Gastrocnemius medialis (tissue), 4 donors: Measurements from ENCODE around the gene GGA2. TPM values are rescaled to one million over a fixed set of nuclear protein-coding genes. Genes with fewer than 3 reads are reported as not detected.
"Not testable (repeated sequence)": the region's sequence is repeated elsewhere in the genome, so short reads cannot be mapped to it uniquely, and the experiment has no call there.

Source experiments
- ATAC-seq, 2 donors: fragments of 150-250 bp; one replicate each; pipeline ENCODE4 v1.9.1; 2016
- DNase-seq, 2 donors: peaks; one replicate each; pipeline ENCODE4 v3.0.0-alpha.2; 2019
- H3K27ac ChIP-seq, 4 donors: fragments of 200-600 bp; sonication (generic); 1 replicate in 1 of 4; 2 replicates in 3 of 4; pipeline ENCODE4 v1.5.1; 2016 to 2018; ENCODE audit warnings: mild to moderate bottlenecking in 2 of 4, moderate library complexity in 1 of 4
- H3K27me3 ChIP-seq, 3 donors: fragments of 200-600 bp; sonication (generic) in 2 of 3; 1 replicate in 1 of 3; 2 replicates in 2 of 3; pipeline versions ENCODE4 v1.5.1 to v1.6.0; 2016 to 2019; ENCODE audit warnings: mild to moderate bottlenecking in 1 of 3, moderate library complexity in 1 of 3
- H3K36me3 ChIP-seq, 2 donors: fragments of 200-600 bp; sonication (generic) in 1 of 2; one replicate each; pipeline ENCODE4 v1.5.1; 2017 to 2018
- H3K4me1 ChIP-seq, 2 donors: fragments of 200-600 bp; sonication (generic) in 1 of 2; one replicate each; pipeline ENCODE4 v1.5.1; 2016 to 2017; ENCODE audit warnings: mild to moderate bottlenecking in 2 of 2
- H3K4me3 ChIP-seq, 4 donors: fragments of 200-600 bp; sonication (generic) in 3 of 4; 1 replicate in 1 of 4; 2 replicates in 3 of 4; pipeline ENCODE4 v1.5.1; 2016 to 2019; ENCODE audit warnings: mild to moderate bottlenecking in 2 of 4
- H3K9me3 ChIP-seq, 3 donors: fragments of 200-600 bp; sonication (generic) in 2 of 3; 1 replicate in 1 of 3; 2 replicates in 2 of 3; pipeline ENCODE4 v1.5.1; 2016 to 2019
- POLR2A ChIP-seq, 2 donors: fragments of 450-650 bp; IDR thresholded peaks; one replicate each; pipeline ENCODE4 v1.6.1; 2017; ENCODE audit warnings: antibody characterized with exemption in 2 of 2, mild to moderate bottlenecking in 2 of 2, moderate library complexity in 2 of 2
- in situ Hi-C, 4 donors: fragments of 200-750 bp; cut with MboI; loops; one replicate each; pipeline versions ENCODE4 v1.15.0 to v1.8.0; 2017; ENCODE audit warnings: low sequenced_read_pairs in 4 of 4
- intact Hi-C: fragments of 100-400 bp; cut with DNase I; formaldehyde crosslinking; loops from one replicate; pipeline ENCODE4 v1.15.1; 2023; ENCODE audit warnings: low total_unique reads
- total RNA-seq, 4 donors: library from RNA; depleted of rRNA; stranded (reverse); fragments of >200 nt; gene quantifications; one replicate each; pipeline versions ENCODE4 v1.1.0 to v1.2.3, GENCODE V29; 2016
- TF ChIP-seq, protein P1 (sequence below), 5 experiments: fragments of 450-650 bp in 3 of 5; fragments of 200-600 bp in 2 of 5; sonication (generic) in 2 of 5; IDR thresholded peaks in 4 of 5; conservative IDR thresholded peaks in 1 of 5; 1 replicate in 4 of 5; 2 replicates in 1 of 5; pipeline ENCODE4 v1.5.1; 2016 to 2019; ENCODE audit warnings: antibody characterized with exemption in 5 of 5, mild to moderate bottlenecking in 3 of 5, moderate library complexity in 3 of 5

The GGA2 gene
- total RNA-seq, 4 donors from 2014 or later = 31.0 to 79.9 (median 48.8) TPM

DNA sequence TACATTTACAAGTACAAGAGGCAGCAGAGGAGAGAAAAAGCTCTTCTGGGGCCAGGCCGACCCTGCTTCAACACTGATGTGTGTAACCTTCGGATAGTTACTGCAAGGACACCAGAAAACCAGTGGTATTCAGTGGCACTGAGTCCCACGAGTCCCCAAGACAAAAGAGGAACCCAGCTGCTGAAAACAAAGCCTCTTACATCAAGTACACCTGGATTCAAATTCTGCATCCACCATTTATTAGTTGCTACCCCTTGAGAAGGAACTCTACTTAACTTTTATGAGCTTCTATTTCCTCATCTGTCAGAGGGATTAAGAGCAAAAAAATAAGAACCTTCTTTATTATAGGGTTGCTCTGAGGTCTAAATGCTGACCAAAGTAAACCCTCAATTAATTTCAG, 44.2 kb upstream of the GGA2 start:
- intact Hi-C loops = loop anchor here (10.0 kb wide), 1 partner anchor 950 kb away; no protein-coding TSS in a partner anchor
- Histone ChIP-seq H3K4me1 (peaks cover 20% of the 10 kb centered on the region in 2 donors), H3K4me3 (no peak overlapping the region), H3K27ac (no peak overlapping the region), H3K36me3 (peaks cover 0 to 39% of the 10 kb centered on the region in 2 donors), H3K9me3 (no peaks in the 10 kb centered on the region), H3K27me3 (no peaks in the 10 kb centered on the region)
- in situ Hi-C loops = loop anchor here in 1 of 4 donors (5.0 kb wide), 1 partner anchor 48 kb away; no protein-coding TSS in a partner anchor
- DNase-seq (no peak), ATAC-seq (no peak)
- TF ChIP-seq, protein P1, sequence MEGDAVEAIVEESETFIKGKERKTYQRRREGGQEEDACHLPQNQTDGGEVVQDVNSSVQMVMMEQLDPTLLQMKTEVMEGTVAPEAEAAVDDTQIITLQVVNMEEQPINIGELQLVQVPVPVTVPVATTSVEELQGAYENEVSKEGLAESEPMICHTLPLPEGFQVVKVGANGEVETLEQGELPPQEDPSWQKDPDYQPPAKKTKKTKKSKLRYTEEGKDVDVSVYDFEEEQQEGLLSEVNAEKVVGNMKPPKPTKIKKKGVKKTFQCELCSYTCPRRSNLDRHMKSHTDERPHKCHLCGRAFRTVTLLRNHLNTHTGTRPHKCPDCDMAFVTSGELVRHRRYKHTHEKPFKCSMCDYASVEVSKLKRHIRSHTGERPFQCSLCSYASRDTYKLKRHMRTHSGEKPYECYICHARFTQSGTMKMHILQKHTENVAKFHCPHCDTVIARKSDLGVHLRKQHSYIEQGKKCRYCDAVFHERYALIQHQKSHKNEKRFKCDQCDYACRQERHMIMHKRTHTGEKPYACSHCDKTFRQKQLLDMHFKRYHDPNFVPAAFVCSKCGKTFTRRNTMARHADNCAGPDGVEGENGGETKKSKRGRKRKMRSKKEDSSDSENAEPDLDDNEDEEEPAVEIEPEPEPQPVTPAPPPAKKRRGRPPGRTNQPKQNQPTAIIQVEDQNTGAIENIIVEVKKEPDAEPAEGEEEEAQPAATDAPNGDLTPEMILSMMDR (IDR thresholded peaks at IDR 0.05 in 4 of 5, conservative IDR thresholded peaks at IDR 0.05 in 1 of 5) = no peak
- no peak for TF ChIP-seq POLR2A (IDR thresholded peaks at IDR 0.05)

DNA sequence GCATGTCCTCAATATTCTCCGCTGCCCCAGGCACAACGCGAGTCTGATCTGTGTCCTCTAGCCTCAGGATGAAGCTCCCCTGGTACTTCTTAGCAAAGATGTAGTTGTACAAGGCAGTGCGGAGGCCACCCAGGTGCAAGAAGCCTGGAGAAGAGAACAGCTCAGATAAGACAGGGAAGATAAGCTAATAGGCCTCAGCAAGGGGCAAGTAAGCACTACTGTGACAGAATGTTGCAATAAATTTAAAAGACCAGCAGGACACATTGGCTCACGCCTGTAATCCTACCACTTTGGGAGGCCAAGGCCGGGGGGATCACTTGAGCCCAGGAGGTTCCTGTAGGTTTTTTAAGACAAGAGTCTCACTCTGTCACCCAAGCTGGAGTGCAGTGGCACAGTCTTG, 41.9 kb upstream of the GGA2 start:
- H3K36me3 ChIP-seq = peaks cover 0 to 53% of the 10 kb centered on the region in 2 donors
- DNase-seq (no peak), ATAC-seq (no peak)
- intact Hi-C loops (loop anchor here (10.0 kb wide), 1 partner anchor 953 kb away; no protein-coding TSS in a partner anchor), in situ Hi-C loops (loop anchor here in 1 of 4 donors (5.0 kb wide), 1 partner anchor 50 kb away; no protein-coding TSS in a partner anchor)
- no peak overlapping the region for H3K4me3 ChIP-seq
- peaks cover 9 to 10% of the 10 kb centered on the region in 2 donors for H3K4me1 ChIP-seq
- H3K27ac ChIP-seq = no peak overlapping the region
- no peak for TF ChIP-seq POLR2A (IDR thresholded peaks at IDR 0.05)
- TF ChIP-seq, protein P1 (IDR thresholded peaks at IDR 0.05 in 4 of 5, conservative IDR thresholded peaks at IDR 0.05 in 1 of 5) = no peak
- H3K9me3 ChIP-seq = no peaks in the 10 kb centered on the region
- H3K27me3 ChIP-seq = no peaks in the 10 kb centered on the region

DNA sequence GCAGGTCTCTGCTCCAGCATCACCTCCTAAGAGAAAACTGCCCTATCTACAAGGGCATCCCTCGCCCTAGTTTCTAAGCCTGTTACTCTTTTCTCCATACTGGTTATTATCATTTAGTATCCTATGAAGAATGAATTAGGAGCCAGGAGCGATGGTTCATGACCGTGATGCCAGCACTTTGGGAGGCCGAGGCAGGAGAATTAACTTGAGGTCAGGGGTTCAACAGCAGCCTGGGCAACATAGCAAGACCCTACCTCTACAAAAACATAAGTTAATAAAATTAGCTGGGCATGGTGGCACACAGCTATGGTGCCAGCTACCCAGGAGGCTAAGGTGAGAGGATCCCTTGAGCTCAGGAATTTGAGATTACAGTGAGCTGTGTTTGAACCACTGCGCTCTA, 39.6 kb upstream of the GGA2 start:
- intact Hi-C loops = loop anchor here (10.0 kb wide), 1 partner anchor 955 kb away; no protein-coding TSS in a partner anchor
- no peak overlapping the region for H3K27ac ChIP-seq
- no peak for TF ChIP-seq POLR2A (IDR thresholded peaks at IDR 0.05)
- in situ Hi-C loops = loop anchor here in 2 of 4 donors (5.0 to 10.0 kb wide), 2 partner anchors 52 to 55 kb away; no protein-coding TSS in a partner anchor
- H3K36me3 ChIP-seq = peaks cover 0 to 74% of the 10 kb centered on the region in 2 donors
- no peaks in the 10 kb centered on the region for H3K4me1 ChIP-seq
- no peak for DNase-seq
- H3K9me3 ChIP-seq = no peaks in the 10 kb centered on the region
- no peak for ATAC-seq
- H3K4me3 ChIP-seq = no peak overlapping the region
- no peaks in the 10 kb centered on the region for H3K27me3 ChIP-seq

DNA sequence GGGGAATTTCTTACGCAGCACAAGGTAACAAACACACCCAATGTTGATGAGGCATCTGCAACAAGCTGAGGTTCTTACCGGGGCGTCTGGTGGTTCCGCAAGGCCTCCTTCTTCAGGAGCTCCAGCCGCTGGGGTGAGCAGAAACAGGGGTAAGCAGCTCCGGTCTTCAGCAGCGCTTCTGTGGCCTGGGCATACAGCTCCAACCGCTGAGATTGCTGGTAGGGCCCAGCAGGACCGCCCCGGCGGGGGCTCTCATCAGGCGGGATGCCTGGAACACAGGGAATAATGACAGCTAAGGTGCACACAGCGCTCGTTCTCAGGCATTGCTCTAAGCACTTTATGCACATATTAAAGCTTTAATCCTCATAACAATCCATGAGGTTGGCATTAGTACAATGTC, 34.1 kb upstream of the GGA2 start:
- no peak overlapping the region for H3K27ac ChIP-seq
- no peaks in the 10 kb centered on the region for H3K27me3 ChIP-seq
- intact Hi-C loops (no loop called here), in situ Hi-C loops (loop anchor here in 1 of 4 donors (10.0 kb wide), 1 partner anchor 60 kb away; no protein-coding TSS in a partner anchor)
- no peaks in the 10 kb centered on the region for H3K9me3 ChIP-seq
- no peak for DNase-seq
- ATAC-seq = no peak
- H3K4me3 ChIP-seq = no peak overlapping the region
- H3K4me1 ChIP-seq = no peaks in the 10 kb centered on the region
- peaks cover 0 to 83% of the 10 kb centered on the region in 2 donors for H3K36me3 ChIP-seq
- no peak for TF ChIP-seq POLR2A (IDR thresholded peaks at IDR 0.05)

DNA sequence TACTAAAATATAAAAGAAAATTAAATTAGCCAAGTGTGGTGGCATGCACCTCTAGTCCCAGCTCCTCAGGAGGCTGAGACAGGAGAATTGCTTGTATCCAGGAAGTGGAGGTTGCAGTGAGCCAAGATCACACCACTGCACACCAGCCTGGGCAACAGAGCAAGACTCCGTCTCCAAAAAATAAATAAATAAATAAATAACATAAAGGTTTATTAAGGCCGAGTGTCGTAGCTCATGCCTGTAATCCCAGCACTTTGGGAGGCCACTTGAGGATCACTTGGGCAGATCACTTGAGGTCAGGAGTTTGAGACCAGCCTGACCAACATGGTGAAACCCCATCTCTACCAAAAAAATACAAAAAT, 30.5 kb upstream of the GGA2 start:
- intact Hi-C loops, DNase-seq, H3K9me3 ChIP-seq, H3K4me1 ChIP-seq, ATAC-seq, H3K27me3 ChIP-seq, H3K4me3 ChIP-seq, H3K27ac ChIP-seq: not testable (repeated sequence)
- in situ Hi-C loops = loop anchor here in 1 of 4 donors (10.0 kb wide), 1 partner anchor 64 kb away; no protein-coding TSS in a partner anchor
- peaks cover 0 to 72% of the 10 kb centered on the region in 2 donors for H3K36me3 ChIP-seq

DNA sequence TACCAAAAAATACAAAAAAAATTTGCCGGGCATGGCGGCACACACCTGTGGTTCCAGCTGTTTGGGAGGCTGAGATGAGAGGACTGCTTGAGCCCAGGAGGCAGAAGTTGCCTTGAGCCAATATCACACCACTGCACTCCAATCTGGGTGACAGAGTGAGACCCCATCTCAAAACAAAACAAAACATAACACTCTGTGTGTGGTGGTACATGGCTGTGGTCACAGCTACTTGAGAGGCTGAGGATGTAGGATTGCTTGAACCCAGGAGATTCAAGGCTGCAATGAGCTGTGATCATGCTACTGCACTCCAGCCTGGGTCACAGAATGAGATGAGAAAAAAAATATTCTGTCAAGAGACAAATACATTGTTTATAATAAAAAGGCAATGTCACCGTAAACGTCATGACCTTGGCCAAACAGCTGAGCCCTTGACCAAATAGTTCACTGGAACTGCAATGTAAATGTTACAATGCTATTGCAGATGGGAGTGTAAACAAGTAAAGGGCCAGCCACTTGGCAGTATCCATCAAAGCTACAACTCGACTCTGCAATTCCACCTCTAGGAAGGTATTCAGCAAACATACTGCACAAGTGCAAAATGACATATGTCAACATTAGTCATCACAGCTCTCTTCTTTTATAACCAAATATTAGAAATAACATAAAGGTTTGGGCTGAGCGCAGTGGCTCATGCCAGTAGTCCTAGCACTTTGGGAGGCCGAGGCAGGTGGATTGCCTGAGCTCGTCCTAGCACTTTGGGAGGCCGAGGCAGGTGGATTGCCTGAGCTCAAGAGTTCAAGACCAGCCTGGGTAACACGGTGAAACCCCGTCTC, 29.9 kb upstream of the GGA2 start:
- Histone ChIP-seq H3K27me3 (no peaks in the 10 kb centered on the region), H3K4me1 (no peaks in the 10 kb centered on the region), H3K4me3 (no peak overlapping the region), H3K27ac (no peak overlapping the region), H3K9me3 (no peaks in the 10 kb centered on the region), H3K36me3 (peaks cover 0 to 68% of the 10 kb centered on the region in 2 donors)
- TF ChIP-seq, protein P1 (IDR thresholded peaks at IDR 0.05 in 4 of 5, conservative IDR thresholded peaks at IDR 0.05 in 1 of 5) = no peak
- no peak for TF ChIP-seq POLR2A (IDR thresholded peaks at IDR 0.05)
- no peak for DNase-seq
- no peak for ATAC-seq
- in situ Hi-C loops (loop anchor here in 1 of 4 donors (10.0 kb wide), 1 partner anchor 65 kb away; no protein-coding TSS in a partner anchor), intact Hi-C loops (no loop called here)
